ENCODE measurements around the gene CYTH4.
A peak's percentile ranks its signal among the peaks of the same experiment; 100 is the strongest.
"Not testable (repeated sequence)": the region's sequence is repeated elsewhere in the genome, so short reads cannot be mapped to it uniquely, and the experiment has no call there.

The CYTH4 gene, protein sequence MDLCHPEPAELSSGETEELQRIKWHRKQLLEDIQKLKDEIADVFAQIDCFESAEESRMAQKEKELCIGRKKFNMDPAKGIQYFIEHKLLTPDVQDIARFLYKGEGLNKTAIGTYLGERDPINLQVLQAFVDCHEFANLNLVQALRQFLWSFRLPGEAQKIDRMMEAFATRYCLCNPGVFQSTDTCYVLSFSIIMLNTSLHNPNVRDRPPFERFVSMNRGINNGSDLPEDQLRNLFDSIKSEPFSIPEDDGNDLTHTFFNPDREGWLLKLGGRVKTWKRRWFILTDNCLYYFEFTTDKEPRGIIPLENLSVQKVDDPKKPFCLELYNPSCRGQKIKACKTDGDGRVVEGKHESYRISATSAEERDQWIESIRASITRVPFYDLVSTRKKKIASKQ

DNA sequence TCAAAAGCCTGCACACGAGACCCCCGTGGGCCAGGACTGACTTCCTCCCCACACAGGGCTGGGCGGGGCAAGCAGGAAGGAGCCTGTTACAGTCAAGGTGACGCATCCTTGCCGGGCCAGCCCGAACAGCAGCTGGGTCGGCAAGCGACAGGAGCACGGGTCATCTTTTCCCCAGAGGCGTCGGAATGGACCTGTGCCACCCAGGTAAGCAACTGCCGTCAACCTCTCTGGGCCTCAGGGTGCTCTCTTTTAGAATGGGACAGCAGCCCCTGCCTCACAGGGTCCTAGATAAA is at the start of gene CYTH4:
TSS of gene CYTH4 (plus strand) at position 124 of the 293 bp plus-strand sequence. CDS start at position 186, 62 bp downstream.
- Mint-ChIP-seq H3K9me3 (no peaks in the 10 kb centered on the region), H3K4me3 (peak within 1 kb of the TSS; percentile 84), H3K27me3 (no peaks in the 10 kb centered on the region), H3K27ac (peak within 1 kb of the TSS; percentile 98), H3K4me1 (ENCODE audit: low read depth) (peaks cover 67% of the 10 kb centered on the region), H3K36me3 (ENCODE audit: low read depth) (peaks cover 12% of the 10 kb centered on the region)
- DNase-seq, result peak; percentile 85

- not testable (repeated sequence) for DNase-seq, H3K9me3 Mint-ChIP-seq, H3K27me3 Mint-ChIP-seq
- Mint-ChIP-seq H3K27ac (peak overlapping the region; percentile 98), H3K36me3 (ENCODE audit: low read depth) (peaks cover 98% of the 10 kb centered on the region), H3K4me3 (peak overlapping the region; percentile 69), H3K4me1 (ENCODE audit: low read depth) (peaks cover 96% of the 10 kb centered on the region)
Observed at GRCh38 chr22:37233371-37233750, 48.9 kb upstream of the CYTH4 start.

- Mint-ChIP-seq H3K4me3 (peak overlapping the region; percentile 69), H3K4me1 (ENCODE audit: low read depth) (peaks cover 96% of the 10 kb centered on the region), H3K27ac (peak overlapping the region; percentile 98), H3K9me3 (no peaks in the 10 kb centered on the region), H3K36me3 (ENCODE audit: low read depth) (peaks cover 98% of the 10 kb centered on the region), H3K27me3 (no peaks in the 10 kb centered on the region)
- DNase-seq, result peak; percentile 49
Observed at GRCh38 chr22:37233751-37234631, 48.3 kb upstream of the CYTH4 start.

DNA sequence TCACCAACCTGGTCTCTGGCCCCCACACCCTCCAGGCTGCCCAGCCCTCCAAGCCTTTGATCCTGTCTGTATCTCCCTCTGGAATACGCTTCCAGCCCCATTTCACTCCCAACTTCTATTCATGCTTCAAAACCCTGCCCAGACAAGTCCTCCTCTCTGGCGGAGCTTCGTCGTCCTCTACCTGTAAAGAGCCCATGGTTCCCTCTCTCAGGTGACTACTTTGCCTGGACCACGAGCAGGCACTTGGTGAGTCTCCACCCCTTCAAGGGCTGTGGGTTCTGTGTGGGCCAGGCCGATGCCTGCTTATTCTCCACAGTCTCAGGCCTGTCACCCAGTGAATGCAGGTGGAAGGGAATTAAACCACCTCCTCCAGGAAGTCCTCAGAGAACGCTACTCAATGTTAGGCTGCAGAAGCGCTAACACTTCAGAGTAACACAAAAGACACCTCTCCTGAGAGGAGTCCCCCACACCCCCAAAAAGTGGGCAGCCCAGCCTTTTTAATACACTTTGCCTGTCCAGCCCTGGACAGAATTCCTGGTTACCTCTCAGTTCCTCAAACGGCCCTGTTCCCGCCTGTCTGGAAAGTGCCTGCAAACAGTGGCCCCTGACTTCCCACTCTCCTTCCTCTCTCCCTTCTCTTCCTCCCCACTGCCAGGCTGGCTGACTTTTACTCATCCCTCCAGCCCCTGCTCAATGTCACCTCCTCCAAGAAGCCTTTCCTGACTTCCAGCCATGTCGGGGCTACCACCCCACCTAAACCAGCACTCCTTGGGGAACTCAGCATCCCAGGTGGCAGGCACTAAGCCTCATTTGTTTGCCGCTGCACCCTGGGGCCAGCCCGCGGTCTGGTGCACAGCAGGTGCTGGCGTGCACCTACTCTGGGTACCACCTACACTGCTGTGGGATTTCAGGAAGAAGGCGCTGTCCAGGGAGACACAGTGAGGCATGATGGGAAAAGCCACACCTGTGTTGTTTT is 47.3 kb upstream of the CYTH4 start:
- peak; percentile 41 for DNase-seq
- peaks cover 98% of the 10 kb centered on the region for H3K36me3 Mint-ChIP-seq (ENCODE audit: low read depth)

GRCh38 chr22:37235897-37236607 is 46.3 kb upstream of the CYTH4 start:
- Mint-ChIP-seq H3K9me3 (no peaks in the 10 kb centered on the region), H3K27me3 (no peaks in the 10 kb centered on the region), H3K27ac (peak overlapping the region; percentile 98), H3K36me3 (ENCODE audit: low read depth) (peaks cover 99% of the 10 kb centered on the region), H3K4me1 (ENCODE audit: low read depth) (peaks cover 97% of the 10 kb centered on the region), H3K4me3 (peak overlapping the region; percentile 69)
- peak; percentile 32 for DNase-seq

More for the DNA sequence above, 47.3 kb upstream of the CYTH4 start:
- H3K27me3 Mint-ChIP-seq, result no peaks in the 10 kb centered on the region
- peaks cover 96% of the 10 kb centered on the region for H3K4me1 Mint-ChIP-seq (ENCODE audit: low read depth)
- peak overlapping the region; percentile 69 for H3K4me3 Mint-ChIP-seq
- H3K9me3 Mint-ChIP-seq, result no peaks in the 10 kb centered on the region
- H3K27ac Mint-ChIP-seq, result peak overlapping the region; percentile 98

DNA sequence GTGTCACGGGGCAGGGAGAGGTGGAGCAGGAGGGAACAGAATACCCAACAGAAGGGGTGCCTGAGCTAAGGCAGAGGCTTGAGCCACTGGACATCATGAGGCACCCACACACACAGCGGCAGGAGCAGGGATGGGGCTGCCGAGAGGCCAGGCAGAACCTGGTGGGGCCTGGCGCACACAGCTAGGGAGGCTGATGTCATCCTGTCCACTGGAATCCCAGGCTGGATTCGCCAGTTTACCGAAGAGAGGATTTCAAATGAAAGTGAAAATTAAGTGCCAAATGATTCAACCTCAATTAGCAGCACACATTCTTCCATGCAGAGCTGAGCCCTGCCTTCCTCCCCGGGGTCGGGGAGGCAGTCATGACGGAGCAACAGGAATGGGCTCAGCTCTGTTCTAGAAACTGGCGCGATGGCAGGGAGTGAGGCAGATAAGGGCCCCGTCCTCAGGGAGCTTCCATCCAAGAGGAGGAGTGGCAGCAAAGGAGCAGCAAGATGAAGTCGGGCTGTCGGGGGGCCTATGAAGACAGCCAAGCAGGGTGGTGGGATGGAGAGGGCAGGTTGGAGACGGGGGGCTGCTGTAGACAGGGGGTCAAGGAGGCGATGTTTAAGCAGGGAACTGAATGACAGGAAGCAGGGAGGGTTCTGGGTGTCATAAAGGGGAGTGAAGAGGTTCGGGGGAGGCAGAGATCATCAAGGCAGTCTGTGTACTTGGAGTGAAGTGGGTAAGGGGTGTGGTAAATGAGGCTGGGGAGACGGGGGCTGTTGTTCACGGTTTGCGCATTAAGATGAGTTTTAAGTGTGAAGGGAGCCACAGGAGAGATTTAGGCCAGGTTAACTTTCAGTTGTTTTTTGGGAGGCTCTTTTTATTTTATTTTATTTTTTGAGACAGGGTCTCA is 44.7 kb upstream of the CYTH4 start:
- DNase-seq, result peak; percentile 52
- peaks cover 99% of the 10 kb centered on the region for H3K36me3 Mint-ChIP-seq (ENCODE audit: low read depth)
- peak overlapping the region; percentile 98 for H3K27ac Mint-ChIP-seq
- H3K4me1 Mint-ChIP-seq (ENCODE audit: low read depth), result peaks cover 94% of the 10 kb centered on the region
- no peaks in the 10 kb centered on the region for H3K27me3 Mint-ChIP-seq
- peak overlapping the region; percentile 98 for H3K4me3 Mint-ChIP-seq
- no peaks in the 10 kb centered on the region for H3K9me3 Mint-ChIP-seq

- Mint-ChIP-seq H3K4me3 (peak overlapping the region; percentile 98), H3K4me1 (ENCODE audit: low read depth) (peaks cover 79% of the 10 kb centered on the region), H3K36me3 (ENCODE audit: low read depth) (peaks cover 94% of the 10 kb centered on the region), H3K27me3 (no peaks in the 10 kb centered on the region), H3K9me3 (no peaks in the 10 kb centered on the region), H3K27ac (peak overlapping the region; percentile 98)
- DNase-seq, result peak; percentile 41
Observed at GRCh38 chr22:37239336-37240239, 42.7 kb upstream of the CYTH4 start.

DNA sequence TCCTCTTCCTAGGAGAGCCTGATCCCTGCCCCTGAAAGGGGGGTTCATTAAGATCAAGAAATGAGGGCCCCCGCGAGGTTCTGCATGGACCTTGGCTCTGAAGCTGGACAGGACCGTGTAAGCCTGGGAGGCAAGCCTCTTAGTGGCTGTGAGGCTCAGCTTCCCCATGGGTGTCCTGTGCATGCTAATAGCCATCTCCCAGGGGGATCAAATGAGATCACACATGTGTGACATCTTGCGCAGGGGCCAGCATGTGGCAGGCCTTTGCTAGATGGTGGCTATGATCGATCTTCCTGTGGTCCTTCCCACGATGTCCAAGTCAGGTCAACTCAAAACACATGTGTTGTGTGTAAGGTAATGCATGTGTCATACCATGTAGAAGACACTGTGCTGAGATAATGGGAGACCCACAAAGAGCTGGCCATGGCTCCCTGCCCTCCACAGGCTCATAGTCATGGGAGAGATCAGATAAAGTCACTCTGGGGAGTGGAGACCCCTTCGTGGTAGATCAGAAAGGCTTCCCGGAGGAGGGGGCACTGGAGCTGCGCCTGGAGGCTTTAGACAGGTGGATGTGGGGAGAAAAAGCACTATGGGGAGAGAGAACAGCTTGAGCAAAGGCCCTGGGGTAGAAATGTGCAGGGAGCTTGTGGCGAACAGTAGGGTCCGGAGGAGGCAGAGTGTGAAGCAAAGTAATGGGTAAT is 41.9 kb upstream of the CYTH4 start:
- H3K4me3 Mint-ChIP-seq, result peak overlapping the region; percentile 98
- peak overlapping the region; percentile 98 for H3K27ac Mint-ChIP-seq
- no peaks in the 10 kb centered on the region for H3K27me3 Mint-ChIP-seq
- peaks cover 86% of the 10 kb centered on the region for H3K36me3 Mint-ChIP-seq (ENCODE audit: low read depth)
- no peaks in the 10 kb centered on the region for H3K9me3 Mint-ChIP-seq
- peak; percentile 39 for DNase-seq
- peaks cover 79% of the 10 kb centered on the region for H3K4me1 Mint-ChIP-seq (ENCODE audit: low read depth)

DNA sequence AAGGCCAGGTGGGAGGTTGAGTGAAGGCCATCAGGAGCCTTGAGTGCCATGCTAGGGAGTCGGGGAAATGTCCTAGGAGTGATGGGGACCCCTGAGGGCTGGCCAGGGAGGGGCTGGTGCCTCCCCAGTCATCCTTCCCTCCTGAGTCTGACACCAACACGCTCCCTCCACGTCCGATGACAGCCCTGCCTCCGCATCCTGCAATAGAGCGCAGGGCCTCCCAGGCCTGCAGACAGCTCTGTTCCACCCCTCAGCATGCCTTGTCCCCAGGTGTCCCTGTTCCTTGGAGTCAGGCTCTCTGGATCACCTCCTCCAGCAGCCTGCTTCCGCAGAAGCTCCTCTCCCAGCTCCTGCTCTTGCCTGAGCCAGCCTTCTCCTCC is 41.4 kb upstream of the CYTH4 start:
- H3K27me3 Mint-ChIP-seq, result no peaks in the 10 kb centered on the region
- peaks cover 75% of the 10 kb centered on the region for H3K4me1 Mint-ChIP-seq (ENCODE audit: low read depth)
- H3K9me3 Mint-ChIP-seq, result no peaks in the 10 kb centered on the region
- H3K4me3 Mint-ChIP-seq, result peak overlapping the region; percentile 98
- no peak for DNase-seq
- H3K36me3 Mint-ChIP-seq (ENCODE audit: low read depth), result peaks cover 81% of the 10 kb centered on the region
- H3K27ac Mint-ChIP-seq, result peak overlapping the region; percentile 98

- Mint-ChIP-seq H3K27me3 (no peaks in the 10 kb centered on the region), H3K4me3 (peak overlapping the region; percentile 98), H3K36me3 (ENCODE audit: low read depth) (peaks cover 75% of the 10 kb centered on the region), H3K27ac (peak overlapping the region; percentile 98), H3K4me1 (ENCODE audit: low read depth) (peaks cover 69% of the 10 kb centered on the region), H3K9me3 (no peaks in the 10 kb centered on the region)
- DNase-seq, result peak; percentile 70
Observed at GRCh38 chr22:37241351-37242142, 40.8 kb upstream of the CYTH4 start.

DNA sequence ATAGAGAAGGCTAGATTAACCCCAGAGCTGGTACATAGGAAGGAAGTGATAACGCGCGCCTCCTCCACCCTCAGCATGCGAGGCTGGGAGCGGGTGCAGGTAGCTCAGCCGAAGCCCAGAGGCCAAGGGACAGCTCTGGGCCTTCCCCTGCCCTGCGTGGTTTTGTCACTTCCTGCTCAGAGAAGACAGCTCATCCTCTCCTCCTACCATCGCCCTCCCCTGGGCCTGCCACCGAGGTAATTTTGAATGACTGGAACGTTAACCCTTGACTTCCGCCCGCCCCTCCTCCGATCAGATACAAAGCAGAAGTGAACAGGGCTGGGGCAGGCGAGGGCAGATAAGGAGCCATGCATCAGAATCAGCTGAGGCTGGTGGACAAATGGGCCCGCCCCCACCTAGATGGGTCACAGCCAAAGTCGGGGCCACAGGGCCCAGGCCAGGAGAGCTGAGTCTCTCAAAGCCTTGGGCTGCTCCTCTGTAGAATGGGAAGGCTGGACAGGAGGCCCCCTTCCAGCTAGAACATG is 39.9 kb upstream of the CYTH4 start:
- H3K4me1 Mint-ChIP-seq (ENCODE audit: low read depth), result peaks cover 61% of the 10 kb centered on the region
- peak overlapping the region; percentile 98 for H3K4me3 Mint-ChIP-seq
- no peaks in the 10 kb centered on the region for H3K27me3 Mint-ChIP-seq
- no peaks in the 10 kb centered on the region for H3K9me3 Mint-ChIP-seq
- H3K27ac Mint-ChIP-seq, result peak overlapping the region; percentile 98
- H3K36me3 Mint-ChIP-seq (ENCODE audit: low read depth), result peaks cover 66% of the 10 kb centered on the region
- DNase-seq, result peak; percentile 88
